GM18858 (cell line): ENCODE results near the gene MAP2K3.
"Not testable (repeated sequence)": the region's sequence is repeated elsewhere in the genome, so short reads cannot be mapped to it uniquely, and the experiment has no call there.

Experiments used
- ATAC-seq: cut with Tn5 transposase; IDR thresholded peaks from one replicate; pipeline ENCODE4 v1.9.1; 2021; ENCODE audit not compliant: unreplicated experiment

MAP2K3 gene

GRCh38 chr17:21296097-21297025 lies 11.8 kb downstream of the MAP2K3 start:
- ATAC-seq = no peak

- ATAC-seq = no peak
These were observed 12.6 kb downstream of the MAP2K3 start for GRCh38 chr17:21297026-21297520.

- ATAC-seq = no peak
These were observed 13.1 kb downstream of the MAP2K3 start for GRCh38 chr17:21297597-21297996.

- ATAC-seq = no peak
These were observed 13.8 kb downstream of the MAP2K3 start for GRCh38 chr17:21298056-21298982.

- no peak for ATAC-seq
These were observed 14.5 kb downstream of the MAP2K3 start for GRCh38 chr17:21298983-21299519.

GRCh38 chr17:21299981-21300600 lies 15.6 kb downstream of the MAP2K3 start:
- ATAC-seq = no peak

- ATAC-seq = no peak
These were observed 16.4 kb downstream of the MAP2K3 start for GRCh38 chr17:21300601-21301571.

GRCh38 chr17:21301593-21302550 lies 17.4 kb downstream of the MAP2K3 start:
- no peak for ATAC-seq

- ATAC-seq = no peak
These were observed 18.4 kb downstream of the MAP2K3 start for GRCh38 chr17:21302711-21303425.

- no peak for ATAC-seq
These were observed 19.0 kb downstream of the MAP2K3 start for GRCh38 chr17:21303441-21304065.

- ATAC-seq = no peak
These were observed 19.6 kb downstream of the MAP2K3 start for GRCh38 chr17:21304091-21304490.

- ATAC-seq = not testable (repeated sequence)
These were observed 20.1 kb downstream of the MAP2K3 start for GRCh38 chr17:21304551-21305151.

GRCh38 chr17:21305431-21306180 lies 21.1 kb downstream of the MAP2K3 start:
- ATAC-seq = not testable (repeated sequence)

- ATAC-seq = not testable (repeated sequence)
These were observed 22.2 kb downstream of the MAP2K3 start for GRCh38 chr17:21306611-21307272.

GRCh38 chr17:21307273-21307625 lies 22.7 kb downstream of the MAP2K3 start:
- ATAC-seq = not testable (repeated sequence)

GRCh38 chr17:21308931-21309381 lies 24.4 kb downstream of the MAP2K3 start:
- not testable (repeated sequence) for ATAC-seq
